ENCODE results near the gene FRZB. TPM values are rescaled to one million over a fixed set of nuclear protein-coding genes. Genes with fewer than 3 reads are reported as not detected.

Gene FRZB
- total and polyA plus RNA-seq, 2 donors (not counting 1 experiment from before 2014, with no cell fraction given): 1.5 to 2.0 TPM

DNA sequence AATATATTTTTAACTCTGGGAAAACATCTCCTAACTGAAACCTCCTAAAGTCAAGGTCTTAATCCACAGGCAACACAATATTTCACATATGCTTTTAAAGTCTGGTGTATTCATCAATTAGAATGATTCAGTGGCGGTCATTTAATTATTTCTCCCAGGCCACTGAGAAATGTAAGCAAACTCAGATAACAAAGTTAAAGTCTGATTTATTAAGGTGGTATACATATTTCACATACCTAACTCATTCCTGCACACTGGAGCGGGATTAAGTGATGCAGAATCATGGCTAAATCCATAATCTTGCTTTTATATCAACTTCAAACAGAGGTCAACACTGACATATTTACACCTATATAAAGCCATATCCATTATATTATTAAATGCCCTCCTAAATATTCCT lies 43.7 kb downstream of the FRZB start:
- TF ChIP-seq, protein P1, sequence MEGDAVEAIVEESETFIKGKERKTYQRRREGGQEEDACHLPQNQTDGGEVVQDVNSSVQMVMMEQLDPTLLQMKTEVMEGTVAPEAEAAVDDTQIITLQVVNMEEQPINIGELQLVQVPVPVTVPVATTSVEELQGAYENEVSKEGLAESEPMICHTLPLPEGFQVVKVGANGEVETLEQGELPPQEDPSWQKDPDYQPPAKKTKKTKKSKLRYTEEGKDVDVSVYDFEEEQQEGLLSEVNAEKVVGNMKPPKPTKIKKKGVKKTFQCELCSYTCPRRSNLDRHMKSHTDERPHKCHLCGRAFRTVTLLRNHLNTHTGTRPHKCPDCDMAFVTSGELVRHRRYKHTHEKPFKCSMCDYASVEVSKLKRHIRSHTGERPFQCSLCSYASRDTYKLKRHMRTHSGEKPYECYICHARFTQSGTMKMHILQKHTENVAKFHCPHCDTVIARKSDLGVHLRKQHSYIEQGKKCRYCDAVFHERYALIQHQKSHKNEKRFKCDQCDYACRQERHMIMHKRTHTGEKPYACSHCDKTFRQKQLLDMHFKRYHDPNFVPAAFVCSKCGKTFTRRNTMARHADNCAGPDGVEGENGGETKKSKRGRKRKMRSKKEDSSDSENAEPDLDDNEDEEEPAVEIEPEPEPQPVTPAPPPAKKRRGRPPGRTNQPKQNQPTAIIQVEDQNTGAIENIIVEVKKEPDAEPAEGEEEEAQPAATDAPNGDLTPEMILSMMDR (conservative IDR thresholded peaks at IDR 0.05 in 1 of 2, IDR thresholded peaks at IDR 0.05 in 1 of 2; ENCODE audit: low read depth in 1 of 2, low read length in 2 of 2): no peak
- TF ChIP-seq EZH2 (IDR thresholded peaks at IDR 0.05; ENCODE audit: low read length, missing control alignments): no peak
- Histone ChIP-seq H3K27me3 (ENCODE audit: control insufficient read depth, insufficient read depth, low read length) (no peaks in the 10 kb centered on the region), H3K4me3 (replicated peaks in 1 of 4; ENCODE audit: control extremely low read depth in 1 of 4, insufficient read depth in 1 of 4, low read depth in 3 of 4, low read length in 4 of 4) (no peak overlapping the region), H3K9ac (ENCODE audit: insufficient read depth, low read length) (no peak overlapping the region), H3K9me3 (ENCODE audit: control insufficient read depth, insufficient read depth, low read depth, low read length) (no peaks in the 10 kb centered on the region), H3K36me3 (ENCODE audit: control insufficient read depth, insufficient read depth, low read length) (no peaks in the 10 kb centered on the region), H4K20me1 (ENCODE audit: control insufficient read depth, extremely low read depth, insufficient read depth, low read length) (no peaks in the 10 kb centered on the region), H3K79me2 (ENCODE audit: control insufficient read depth, insufficient read depth, low read length) (no peaks in the 10 kb centered on the region), H3K4me2 (ENCODE audit: extremely low read depth, insufficient read depth, low read length) (no peak overlapping the region), H3K4me1 (ENCODE audit: control insufficient read depth, extremely low read depth, insufficient read depth, low read length) (no peaks in the 10 kb centered on the region), H2AFZ (ENCODE audit: low read length) (no peak overlapping the region), H3K27ac (ENCODE audit: insufficient read depth, low read length) (no peak overlapping the region)
- peak in 1 of 2 donors; percentile 39 for DNase-seq (ENCODE audit: low read depth in 2 of 2)

DNA sequence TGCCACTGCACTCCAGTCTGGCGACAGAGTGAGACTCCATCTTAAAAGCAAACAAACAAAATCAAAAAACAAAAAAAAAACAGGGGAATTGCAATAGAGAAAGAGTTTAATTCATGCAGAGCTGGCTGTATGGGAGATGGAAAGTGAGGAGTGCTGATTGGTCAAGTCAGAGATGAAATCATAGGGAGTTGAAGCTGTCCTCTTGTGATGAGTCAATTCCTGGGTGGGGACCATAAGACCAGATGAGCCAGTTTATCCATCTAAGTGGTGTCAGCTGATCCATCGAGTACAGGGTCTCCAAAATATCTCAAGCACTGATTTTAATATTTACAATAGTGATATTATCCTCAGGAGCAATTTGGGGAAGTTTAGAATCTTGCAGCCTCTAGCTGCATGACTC lies 45.3 kb downstream of the FRZB start:
- DNase-seq (ENCODE audit: low read depth in 2 of 2): peak in 1 of 2 donors; percentile 9
- no peaks in the 10 kb centered on the region for H3K36me3 ChIP-seq (ENCODE audit: control insufficient read depth, insufficient read depth, low read length)
- no peaks in the 10 kb centered on the region for H3K9me3 ChIP-seq (ENCODE audit: control insufficient read depth, insufficient read depth, low read depth, low read length)
- H3K4me1 ChIP-seq (ENCODE audit: control insufficient read depth, extremely low read depth, insufficient read depth, low read length): no peaks in the 10 kb centered on the region
- H3K27me3 ChIP-seq (ENCODE audit: control insufficient read depth, insufficient read depth, low read length): no peaks in the 10 kb centered on the region
- H3K4me3 ChIP-seq (replicated peaks in 1 of 4; ENCODE audit: control extremely low read depth in 1 of 4, insufficient read depth in 1 of 4, low read depth in 3 of 4, low read length in 4 of 4): no peak overlapping the region
- H3K4me2 ChIP-seq (ENCODE audit: extremely low read depth, insufficient read depth, low read length): no peak overlapping the region
- no peaks in the 10 kb centered on the region for H3K79me2 ChIP-seq (ENCODE audit: control insufficient read depth, insufficient read depth, low read length)
- no peak overlapping the region for H3K9ac ChIP-seq (ENCODE audit: insufficient read depth, low read length)
- no peaks in the 10 kb centered on the region for H4K20me1 ChIP-seq (ENCODE audit: control insufficient read depth, extremely low read depth, insufficient read depth, low read length)
- TF ChIP-seq EZH2 (IDR thresholded peaks at IDR 0.05; ENCODE audit: low read length, missing control alignments): no peak
- TF ChIP-seq, protein P1 (conservative IDR thresholded peaks at IDR 0.05 in 1 of 2, IDR thresholded peaks at IDR 0.05 in 1 of 2; ENCODE audit: low read depth in 1 of 2, low read length in 2 of 2): no peak
- H2AFZ ChIP-seq (ENCODE audit: low read length): no peak overlapping the region
- no peak overlapping the region for H3K27ac ChIP-seq (ENCODE audit: insufficient read depth, low read length)

DNA sequence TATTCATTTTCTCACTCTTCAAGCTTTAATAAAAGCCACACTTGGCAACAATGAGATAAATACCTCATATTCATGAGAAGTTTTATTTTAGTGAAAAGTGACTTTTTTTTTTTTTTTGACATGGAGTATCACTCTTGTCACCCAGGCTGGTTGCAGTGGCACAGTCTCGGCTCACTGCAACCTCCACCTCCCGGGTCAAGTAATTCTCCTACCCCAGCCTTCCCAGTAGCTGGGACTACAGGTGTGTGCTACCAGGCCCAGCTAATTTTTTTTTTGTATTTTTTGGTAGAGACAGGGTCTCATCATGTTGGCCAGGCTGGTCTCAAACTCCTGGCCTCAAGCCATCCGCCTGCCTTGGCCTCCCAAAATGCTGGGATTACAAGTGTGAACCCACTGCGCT lies 47.0 kb downstream of the FRZB start:
- H3K4me1 ChIP-seq (ENCODE audit: control insufficient read depth, extremely low read depth, insufficient read depth, low read length): no peaks in the 10 kb centered on the region
- H2AFZ ChIP-seq (ENCODE audit: low read length): no peak overlapping the region
- H4K20me1 ChIP-seq (ENCODE audit: control insufficient read depth, extremely low read depth, insufficient read depth, low read length): no peaks in the 10 kb centered on the region
- H3K27ac ChIP-seq (ENCODE audit: insufficient read depth, low read length): no peak overlapping the region
- no peaks in the 10 kb centered on the region for H3K9me3 ChIP-seq (ENCODE audit: control insufficient read depth, insufficient read depth, low read depth, low read length)
- no peak overlapping the region for H3K9ac ChIP-seq (ENCODE audit: insufficient read depth, low read length)
- TF ChIP-seq EZH2 (IDR thresholded peaks at IDR 0.05; ENCODE audit: low read length, missing control alignments): no peak
- TF ChIP-seq, protein P1 (conservative IDR thresholded peaks at IDR 0.05 in 1 of 2, IDR thresholded peaks at IDR 0.05 in 1 of 2; ENCODE audit: low read depth in 1 of 2, low read length in 2 of 2): no peak
- H3K36me3 ChIP-seq (ENCODE audit: control insufficient read depth, insufficient read depth, low read length): no peaks in the 10 kb centered on the region
- no peak for DNase-seq (ENCODE audit: low read depth in 2 of 2)
- no peak overlapping the region for H3K4me3 ChIP-seq (replicated peaks in 1 of 4; ENCODE audit: control extremely low read depth in 1 of 4, insufficient read depth in 1 of 4, low read depth in 3 of 4, low read length in 4 of 4)
- H3K4me2 ChIP-seq (ENCODE audit: extremely low read depth, insufficient read depth, low read length): no peak overlapping the region
- no peaks in the 10 kb centered on the region for H3K79me2 ChIP-seq (ENCODE audit: control insufficient read depth, insufficient read depth, low read length)
- no peaks in the 10 kb centered on the region for H3K27me3 ChIP-seq (ENCODE audit: control insufficient read depth, insufficient read depth, low read length)
